Fibroblast of skin of scalp (primary cell): ENCODE data around the gene GDAP2.
A peak's percentile ranks its signal among the peaks of the same experiment; 100 is the strongest.

ENCODE experiments used
- DNase-seq: peaks from one replicate; pipeline ENCODE4 v3.0.0-alpha.2; 2013

The GDAP2 gene

DNA sequence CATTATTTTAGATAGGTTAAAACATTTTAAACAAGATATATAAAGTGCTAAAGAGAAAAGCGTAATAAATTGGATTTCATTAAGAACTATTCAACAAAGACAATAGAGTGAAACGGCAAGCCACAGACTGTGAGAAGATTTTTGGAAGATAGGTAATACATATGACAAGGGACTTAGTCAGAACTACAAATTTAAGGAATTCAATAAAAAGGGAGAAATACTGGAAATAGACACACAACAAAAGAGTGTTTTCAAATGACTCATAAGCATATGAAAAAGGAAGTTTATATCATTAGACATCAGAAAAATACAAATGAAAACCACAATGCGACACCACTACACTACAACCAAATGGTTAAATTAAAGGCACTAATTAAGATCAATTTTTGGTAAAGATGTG lies 90.5 kb downstream of the GDAP2 start:
- peak; percentile 81 for DNase-seq

DNA sequence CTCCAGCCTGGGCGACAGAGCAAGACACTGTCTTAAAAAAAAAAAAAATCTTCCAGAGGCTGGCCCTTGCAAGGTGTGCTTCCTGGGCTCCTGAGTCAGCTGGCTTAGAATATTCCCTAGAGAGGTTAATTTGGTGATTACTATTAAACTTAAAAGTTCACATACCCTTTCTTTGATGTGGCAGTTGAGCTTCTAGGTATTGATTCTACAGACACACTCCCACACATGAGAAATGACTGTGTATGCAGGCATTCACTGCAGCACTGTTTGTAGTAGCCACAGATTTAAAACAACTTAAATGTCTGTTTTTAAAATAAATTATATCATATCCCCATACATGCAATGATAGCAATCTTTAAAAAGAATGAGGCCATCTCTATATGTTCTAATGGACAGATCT lies 93.4 kb downstream of the GDAP2 start:
- DNase-seq = no peak

DNA sequence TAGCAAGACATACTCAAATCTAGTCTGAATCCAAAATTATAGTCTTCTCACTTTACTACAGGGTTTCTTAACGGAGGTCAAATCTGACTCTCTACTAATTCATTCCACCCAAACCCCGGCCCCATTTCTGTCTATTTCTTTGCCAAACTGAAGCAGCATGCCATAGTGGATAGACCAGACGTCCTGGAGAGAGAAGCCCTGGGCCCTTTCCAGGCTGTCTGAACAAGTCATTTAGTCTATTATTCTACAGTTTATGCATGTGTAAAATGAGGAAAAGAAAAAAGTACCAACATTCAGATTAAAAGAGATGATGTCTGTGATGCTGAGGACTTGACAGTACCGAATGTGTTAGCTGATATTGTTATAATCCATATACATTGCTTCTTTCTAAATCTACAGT lies 95.0 kb downstream of the GDAP2 start:
- DNase-seq = no peak

DNA sequence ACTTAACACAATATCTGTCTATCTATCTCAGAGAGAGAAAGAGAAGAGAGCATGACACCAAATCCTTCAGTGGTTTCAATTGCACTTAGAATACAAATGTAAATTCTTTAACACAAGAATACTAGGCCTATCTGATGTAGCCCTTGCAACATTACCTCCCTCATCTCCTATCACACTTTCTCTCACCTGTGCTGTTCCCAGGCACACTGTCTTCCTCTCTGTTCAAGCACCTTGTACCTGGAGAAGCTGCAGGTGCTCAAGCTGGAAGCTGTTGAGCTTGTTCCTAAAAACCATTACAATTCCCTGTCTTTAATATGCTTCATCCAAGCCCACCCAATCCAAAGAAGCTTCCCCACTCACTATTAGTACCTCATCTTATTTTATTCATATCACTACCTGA lies 97.0 kb downstream of the GDAP2 start:
- DNase-seq = no peak

DNA sequence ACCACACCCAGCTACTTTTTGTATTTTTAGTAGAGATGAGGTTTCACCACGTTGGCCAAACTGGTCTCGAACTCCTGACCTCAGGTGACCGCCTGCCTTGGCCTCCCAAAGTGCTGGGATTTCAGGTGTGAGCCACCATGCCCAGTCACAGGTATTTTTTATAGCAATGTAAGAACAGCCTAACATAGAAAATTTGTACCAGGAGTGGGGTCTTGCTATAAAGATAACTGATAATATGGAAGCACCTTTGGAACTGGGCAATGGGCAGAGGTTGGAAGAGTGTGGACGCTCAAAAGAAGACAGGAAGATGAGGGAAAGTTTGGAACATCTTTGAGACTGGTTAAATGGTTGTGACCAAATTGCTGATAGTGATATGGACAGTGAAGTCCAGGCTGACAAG lies 99.2 kb downstream of the GDAP2 start:
- DNase-seq = no peak

DNA sequence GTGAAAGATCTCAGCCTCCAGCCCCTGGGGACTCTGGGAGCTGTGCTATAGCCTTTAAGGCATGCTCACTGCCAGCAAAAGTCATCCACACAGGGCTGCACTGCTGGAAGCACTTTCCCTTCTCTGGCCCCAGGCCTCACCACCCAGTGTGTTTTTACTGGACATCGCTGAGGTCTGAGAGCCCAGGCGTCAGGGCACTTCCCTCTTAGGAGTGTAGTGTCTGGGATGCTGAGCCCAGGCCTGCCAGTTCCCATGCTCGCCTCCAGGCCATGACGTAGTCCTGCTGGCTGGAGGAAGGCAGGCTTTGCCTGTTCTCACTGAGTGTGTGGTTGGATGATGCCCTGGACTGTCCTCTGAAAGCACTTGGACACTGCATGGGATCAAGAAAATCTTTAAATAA lies 101.2 kb downstream of the GDAP2 start:
- peak; percentile 73 for DNase-seq

DNA sequence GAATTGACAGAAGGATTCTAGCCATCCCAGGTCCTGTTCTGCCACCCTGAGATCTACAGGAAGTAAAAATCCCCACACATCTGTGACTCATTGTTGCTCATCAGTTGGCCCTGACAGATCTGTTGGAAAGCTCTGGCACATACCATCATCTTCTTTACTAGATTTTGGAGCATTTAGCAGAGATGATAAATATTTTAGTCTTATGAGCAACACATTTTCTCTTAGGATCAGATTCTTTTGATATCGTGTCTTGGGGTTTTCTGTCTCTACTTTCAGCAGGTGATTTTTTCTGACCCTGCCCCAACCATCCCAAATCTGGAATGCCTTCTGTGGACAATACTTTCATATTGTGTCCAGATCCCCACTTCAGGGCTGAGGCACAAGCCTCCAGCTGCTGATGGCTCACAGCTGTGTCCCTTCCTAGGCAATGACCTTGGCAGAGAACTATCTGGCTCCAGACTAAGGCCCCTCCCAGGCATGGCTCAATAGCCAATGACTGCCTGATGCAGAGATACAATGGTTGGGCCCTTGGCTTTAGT lies 102.8 kb downstream of the GDAP2 start:
- peak; percentile 93 for DNase-seq

DNA sequence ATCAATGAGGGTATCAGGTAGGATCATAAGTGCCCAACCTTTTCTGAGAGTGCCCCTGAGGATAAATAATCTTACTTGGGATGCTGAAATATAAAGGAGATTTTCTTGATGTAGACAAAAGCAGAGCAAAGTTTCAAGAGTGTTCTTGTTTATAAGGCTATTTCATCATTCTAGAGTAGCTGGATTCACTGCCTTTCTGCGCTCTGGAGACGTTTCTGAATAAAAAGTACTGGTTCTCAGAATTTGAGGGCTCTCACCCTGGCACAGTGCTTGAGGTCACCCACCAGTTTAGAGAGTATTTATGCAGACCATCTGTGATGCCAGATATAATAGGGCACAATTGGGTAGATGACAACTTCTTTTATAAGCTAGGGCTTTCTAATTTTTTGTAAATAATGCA lies 103.3 kb downstream of the GDAP2 start:
- DNase-seq = no peak

DNA sequence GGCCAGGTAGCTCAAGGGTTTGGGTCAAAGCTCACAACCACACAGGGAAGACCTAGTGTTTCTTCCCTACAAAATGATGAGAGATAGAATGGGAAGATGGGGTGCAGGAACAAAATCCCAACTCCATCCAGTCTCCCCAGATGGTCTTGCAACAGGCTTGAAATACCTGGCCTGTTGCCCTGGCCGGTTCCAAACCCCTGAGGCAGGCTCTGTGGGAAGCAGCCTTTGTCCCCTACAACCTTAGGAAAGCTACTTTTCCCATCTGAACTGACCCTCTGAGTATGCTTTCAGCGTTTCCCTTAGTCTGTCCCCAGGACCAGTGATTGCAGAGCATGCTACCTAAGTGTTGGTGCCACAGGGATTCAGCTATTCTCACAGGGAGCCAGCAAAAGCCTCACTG lies 104.0 kb downstream of the GDAP2 start:
- no peak for DNase-seq

DNA sequence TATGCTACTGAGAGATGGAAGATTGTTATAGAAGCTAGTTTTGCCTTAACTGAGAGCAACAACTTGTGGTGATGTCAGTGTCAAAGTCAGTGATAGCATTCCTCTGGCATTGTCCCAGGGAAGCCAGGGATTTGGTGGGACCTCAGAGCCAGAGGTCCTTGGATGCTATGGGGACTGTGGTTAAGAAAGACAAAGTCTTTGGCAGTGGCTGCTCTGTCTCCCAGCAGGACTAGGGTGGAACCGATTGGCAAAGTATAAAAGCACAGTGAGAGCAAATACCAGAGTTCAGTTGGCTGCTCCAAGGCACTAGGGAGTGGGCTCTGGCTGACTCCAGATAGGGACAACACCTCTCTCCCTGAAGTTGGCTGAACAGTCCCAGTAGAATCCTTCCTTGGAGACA lies 104.8 kb downstream of the GDAP2 start:
- peak; percentile 94 for DNase-seq

DNA sequence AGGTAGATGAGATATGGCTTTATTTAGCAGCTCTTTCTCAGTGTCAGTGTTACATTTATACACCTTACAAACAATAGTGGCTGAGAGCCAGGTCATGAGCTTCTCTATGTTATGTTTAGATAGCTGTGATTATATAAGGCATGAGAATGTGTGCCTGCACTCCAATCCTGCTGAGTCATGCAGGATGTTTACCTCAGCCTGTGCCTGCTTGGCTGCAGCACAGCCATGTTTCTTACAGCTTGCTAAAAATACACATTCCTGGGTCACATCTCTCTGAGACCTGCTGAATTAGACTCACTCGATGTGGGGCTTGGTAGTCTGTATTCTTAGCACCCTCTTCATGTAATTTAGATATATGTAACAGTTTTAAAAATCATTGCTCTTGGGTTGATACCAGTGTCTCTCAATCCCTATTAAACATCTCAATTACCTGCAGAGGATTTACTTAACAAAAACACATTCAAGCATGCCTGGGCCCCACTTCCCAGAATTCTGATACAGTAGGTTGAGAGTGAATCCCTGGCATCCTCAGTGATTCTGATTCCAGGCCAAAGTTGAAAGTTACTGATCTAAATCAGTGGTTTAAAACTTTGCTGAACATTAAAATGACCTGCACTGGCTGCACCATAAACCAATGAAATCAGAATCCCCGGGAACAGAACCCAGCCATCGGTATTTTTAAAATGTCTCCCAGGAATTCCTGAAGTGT lies 107.5 kb downstream of the GDAP2 start:
- DNase-seq = peak; percentile 91

DNA sequence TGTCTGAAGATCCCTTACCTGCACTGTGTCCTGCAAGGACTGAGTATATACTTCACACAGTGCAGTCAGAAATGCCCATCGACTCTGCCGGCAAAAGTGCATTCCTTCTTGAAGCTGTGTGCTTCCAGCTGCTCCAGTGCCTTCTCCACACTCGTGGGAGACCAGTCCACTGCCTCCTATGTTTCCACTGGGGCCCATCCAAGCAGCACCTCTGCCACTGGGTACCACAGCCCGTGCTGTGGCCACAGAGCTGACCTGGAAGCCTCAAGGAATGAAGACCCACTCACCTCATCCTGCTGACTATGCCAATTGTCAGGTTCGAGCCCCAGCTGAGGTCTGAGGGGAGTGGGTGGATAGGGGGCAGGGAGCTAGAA lies 108.1 kb downstream of the GDAP2 start:
- no peak for DNase-seq

DNA sequence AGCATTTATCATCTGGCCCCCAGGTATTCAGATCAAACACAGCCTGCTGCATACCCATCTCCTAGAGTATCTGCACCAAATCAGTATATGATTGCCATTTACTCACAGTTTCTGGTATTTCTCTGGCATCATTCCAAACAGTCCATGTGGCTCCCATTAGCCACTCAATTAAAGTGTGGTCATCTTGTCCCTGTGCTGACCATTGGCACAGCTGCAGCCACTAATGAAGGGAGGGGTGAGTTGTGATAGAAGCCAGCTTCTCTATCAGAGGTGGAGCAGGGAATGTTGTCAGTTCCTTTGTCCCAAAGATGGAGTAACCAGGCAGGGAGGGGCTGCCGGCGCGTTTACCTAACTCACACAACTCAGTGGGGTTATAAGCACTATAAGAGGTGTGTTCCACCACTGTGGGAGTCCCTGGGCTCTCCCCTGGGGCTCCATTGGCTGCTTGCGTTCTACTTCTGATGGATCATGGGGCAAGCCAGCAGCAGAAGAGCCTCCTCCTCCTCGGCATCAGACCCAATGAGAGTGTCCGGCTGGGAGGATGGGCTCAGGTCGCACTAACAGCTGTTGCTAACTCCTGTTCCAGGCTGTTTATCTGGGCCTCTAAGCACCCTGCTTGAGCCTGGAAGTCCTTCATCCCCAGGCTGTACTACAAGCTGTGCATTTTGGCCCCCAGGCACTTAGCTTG lies 108.6 kb downstream of the GDAP2 start:
- DNase-seq = no peak

DNA sequence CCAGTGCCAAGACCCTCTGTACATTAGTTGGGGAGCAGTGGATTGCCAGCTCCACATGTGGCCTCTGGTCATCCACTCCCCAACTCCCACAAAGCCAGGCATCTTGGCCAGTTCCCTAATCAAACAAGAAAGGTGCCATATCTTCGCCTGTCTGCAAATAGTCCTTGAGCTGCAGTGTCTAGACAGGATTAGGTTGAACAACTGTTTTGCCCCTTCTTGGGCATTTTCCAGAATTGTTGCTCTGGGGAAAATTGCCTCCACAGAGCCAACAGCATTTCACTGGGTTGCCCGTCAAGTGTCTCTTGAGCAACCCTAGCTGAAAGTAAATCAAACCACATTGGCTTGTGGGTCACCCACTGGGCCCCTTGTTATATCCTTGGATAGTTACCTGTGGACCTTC lies 109.3 kb downstream of the GDAP2 start:
- DNase-seq = no peak

DNA sequence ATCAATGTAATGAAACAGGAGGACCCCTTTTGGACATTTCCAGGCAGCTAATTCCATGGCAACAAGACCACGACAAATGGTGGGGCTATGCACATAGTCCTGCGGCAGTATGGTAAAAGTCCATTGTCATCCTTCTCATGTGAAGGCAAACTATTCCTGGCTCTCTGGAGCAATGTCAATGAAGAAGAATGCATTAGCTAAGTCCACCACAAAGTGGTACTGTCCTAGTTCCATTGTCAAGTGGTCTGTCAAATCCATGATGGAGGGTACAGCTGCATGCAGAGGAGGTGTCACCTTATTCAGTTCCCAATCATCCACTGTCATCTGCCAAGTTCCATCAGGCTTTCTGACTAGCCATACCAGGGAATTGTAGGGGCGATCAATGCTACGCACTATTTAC lies 110.1 kb downstream of the GDAP2 start:
- no peak for DNase-seq

DNA sequence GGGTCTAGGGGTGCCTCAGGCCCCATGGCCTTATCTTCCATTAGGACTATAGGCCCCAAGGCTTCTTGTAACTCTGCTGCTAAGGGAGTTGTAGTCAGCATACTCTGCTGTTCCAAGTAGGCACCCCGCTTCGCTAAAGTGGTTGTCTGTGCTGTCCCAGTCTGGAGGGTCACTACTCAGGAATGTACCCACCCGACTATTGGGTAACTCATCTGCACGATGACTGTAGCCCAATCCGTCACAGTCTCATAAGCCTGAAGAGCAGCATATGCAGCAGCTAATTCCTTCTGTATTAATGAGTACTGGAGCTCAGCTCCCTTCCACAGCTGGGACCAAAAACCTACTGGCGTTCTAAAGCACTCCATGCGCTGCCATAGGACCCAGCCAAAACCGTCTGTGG lies 111.0 kb downstream of the GDAP2 start:
- no peak for DNase-seq

DNA sequence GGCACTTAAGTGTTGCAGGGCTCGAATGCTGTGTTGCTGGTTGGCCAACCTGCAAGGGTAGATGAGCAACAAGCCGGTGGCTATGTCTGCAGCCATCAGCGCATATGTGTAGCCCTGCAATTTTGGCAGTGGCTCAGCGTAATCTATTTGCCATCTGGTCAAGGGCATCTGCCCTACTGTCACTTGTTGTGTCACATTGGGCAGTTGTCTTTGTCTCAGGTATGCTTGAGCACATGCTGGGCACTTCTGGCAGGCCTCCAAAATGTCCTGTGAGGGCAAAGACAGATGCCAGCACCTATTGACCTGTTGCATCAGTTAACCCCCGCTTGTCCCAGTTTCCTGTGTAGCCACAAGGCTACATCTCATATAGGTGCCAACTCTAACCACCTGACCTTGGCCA lies 111.8 kb downstream of the GDAP2 start:
- DNase-seq = no peak

DNA sequence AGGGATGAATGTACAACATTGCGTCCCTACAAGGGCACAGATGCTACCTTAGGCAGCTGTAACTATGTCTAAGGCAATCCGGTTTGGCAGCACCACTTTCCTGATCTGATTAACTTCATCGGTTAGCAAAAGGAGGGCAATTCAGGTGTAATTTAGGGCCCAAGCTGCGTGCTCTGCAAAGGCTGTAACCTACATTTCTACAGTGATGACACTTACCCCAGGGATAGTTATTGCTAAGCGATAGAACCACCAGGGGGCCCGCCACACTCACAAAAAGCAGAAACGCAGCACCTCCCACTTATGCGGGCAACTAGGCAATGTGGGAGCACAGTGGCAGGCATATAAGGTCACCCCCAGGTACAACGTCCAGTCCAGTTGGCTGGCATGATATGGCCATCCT lies 113.5 kb downstream of the GDAP2 start:
- no peak for DNase-seq

DNA sequence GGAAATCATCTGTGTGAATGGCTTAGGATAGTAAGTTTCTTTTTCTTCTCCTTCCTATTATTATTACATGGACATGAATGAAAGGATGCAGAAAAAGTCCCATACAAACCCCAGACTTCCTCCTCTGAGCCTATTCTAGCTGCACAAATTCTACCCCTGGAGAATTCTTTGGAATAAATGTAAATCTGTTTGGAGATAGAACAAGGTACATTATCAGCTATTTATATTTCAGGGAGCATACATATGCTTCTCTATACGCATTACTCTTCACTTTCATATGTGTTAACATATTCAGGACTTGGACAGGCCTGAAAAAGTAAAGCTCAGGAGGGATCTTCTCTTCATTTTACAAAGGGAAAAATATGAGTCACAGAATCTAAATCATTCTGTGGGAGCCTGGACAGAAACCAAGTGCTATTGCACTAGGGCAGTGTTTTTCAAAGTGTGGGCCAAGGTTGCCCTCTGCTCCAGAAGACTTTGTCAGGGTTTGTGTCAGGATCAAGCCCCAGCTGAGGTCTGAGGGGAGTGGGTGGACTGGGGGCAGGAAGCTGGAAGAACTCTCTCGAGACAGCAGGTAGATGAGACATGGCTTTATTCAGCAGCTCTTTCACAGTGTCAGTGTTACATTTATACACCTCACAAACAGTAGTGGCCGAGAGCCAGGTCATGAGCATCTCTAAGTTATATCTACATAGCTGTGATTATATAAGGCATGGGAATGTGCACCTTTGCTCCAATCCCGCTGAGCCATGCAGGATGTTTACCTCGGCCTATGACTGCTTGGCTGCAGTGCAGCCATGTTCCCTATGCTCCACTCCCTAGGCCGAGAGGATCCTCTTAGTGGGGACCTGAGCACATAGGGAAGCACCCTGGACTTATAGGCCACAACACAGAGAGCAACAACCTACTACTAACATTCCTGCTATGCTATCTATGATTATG lies 114.3 kb downstream of the GDAP2 start:
- no peak for DNase-seq
